ENCODE measurements around the gene EXOSC7.

EXOSC7 gene

DNA sequence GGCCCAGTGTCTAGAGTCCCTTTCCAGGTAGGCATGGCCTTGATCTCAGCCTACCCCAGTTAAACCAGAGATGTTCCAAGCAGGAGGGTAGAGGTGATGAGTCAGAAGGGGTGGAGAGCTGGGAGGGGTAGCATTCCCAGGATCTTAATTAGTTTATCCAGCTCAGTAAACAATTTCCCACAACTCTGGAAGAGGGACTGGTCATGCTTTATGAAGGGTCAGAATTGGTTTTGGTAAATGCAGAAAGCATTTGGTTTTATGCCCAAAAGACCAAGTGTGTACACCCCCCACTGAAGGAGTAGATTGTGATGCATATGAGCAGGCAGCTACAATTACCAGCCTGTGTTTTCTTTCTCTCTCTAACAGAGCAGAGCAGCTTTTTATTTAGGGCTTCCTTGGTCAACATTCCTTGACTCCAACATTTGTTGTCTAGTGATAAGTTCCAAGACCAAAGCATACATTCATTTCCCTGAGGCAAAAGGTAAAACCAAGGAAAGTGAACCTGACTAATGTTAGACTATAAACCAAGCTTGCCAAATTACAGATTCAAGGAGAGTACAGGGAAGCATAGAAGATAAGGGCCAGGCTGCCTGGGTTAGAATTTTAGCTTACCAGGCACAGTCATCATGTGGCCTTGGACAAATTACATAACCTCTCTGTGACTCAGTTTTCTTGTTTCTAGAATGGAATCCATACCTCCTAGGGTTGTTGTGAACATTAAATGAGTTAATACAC is 17.6 kb downstream of the EXOSC7 start:
- peak; percentile 92 for DNase-seq (ENCODE audit: low read depth)

DNA sequence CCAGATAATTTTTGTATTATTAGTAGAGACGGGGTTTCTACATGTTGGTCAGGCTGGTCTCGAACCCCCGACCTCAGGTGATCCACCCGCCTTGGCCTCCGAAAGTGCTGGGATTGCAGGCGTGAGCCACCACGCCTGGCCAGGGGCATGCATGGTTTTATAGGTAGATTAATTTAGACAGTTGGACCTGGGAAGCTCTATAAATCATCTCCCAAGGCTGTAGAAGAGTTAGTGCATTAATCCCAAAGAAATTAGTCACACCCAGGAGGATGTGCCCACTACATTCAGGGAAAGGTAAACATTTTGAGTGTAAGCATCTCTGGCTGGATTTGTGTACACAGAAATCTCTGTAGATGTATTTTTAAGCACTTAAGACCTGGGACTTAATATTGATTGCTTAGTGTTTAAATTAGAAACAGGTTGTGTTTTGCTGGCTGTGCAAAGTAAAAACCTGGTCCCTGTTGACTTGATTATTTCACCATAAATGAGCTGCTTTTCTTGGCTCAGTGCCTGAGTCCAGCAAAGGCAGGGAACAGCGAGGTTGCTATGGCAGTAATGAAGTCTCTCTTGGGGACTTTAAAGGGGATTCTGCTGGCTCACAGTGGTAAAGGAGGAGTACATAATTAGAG is 19.2 kb downstream of the EXOSC7 start:
- peak; percentile 78 for DNase-seq (ENCODE audit: low read depth)

DNA sequence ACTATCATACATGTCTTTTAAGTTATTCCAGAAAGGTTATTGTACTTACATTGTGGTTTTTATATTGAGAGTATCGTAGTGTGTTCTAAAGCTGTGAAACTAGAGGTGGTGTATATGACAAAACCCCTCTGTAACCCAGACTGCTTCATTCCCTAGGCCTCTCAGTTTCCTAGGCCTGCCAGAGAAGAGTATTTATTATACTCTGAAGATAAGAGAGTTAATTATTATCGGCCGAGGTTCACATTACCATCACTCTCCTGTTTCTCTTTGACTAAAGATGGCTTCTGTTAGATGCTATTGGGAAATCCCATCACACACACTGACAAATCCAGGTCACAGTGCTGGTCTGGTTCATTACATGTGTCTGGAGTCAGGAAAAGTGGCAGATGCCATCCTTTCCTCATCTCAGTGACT is 20.5 kb downstream of the EXOSC7 start:
- DNase-seq (ENCODE audit: low read depth), result no peak

DNA sequence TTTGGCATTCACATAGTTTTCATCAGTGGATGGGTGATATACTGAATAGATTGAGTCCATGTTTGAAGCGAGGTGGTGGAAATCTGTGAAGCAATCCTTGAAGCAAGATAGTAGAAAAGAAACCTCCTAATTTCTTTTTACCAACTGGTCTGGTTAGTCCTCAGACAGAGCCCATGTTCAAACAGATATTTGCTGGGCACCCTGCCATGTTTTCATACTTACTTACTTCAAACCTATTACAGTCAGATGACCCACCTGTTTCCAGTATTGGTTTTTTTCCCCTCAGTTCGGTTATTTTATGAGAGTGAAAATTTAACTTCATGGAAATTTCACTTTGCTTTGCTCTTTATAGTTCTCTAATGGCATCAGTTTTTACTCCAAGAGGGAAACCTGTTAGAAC is 23.7 kb downstream of the EXOSC7 start:
- no peak for DNase-seq (ENCODE audit: low read depth)

DNA sequence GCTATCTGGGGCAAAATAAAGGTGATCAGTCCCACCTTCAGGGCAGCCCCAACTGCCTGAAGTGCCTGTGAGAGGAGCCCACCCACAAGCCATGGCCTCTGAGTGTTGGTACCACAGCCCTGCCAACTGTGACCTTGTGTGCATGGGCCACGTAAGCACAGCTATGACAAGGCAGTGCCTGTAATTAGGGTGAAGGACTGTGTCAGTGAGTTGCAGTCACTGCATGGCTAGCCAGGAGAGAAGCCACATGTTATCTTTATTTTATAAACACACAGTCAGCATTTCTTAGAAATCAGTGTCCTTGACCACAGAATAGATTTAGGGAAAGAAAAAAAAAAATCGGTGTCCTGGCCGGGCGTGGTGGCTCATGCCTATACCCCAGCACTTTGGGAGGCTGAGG is 24.8 kb downstream of the EXOSC7 start:
- DNase-seq (ENCODE audit: low read depth), result no peak

DNA sequence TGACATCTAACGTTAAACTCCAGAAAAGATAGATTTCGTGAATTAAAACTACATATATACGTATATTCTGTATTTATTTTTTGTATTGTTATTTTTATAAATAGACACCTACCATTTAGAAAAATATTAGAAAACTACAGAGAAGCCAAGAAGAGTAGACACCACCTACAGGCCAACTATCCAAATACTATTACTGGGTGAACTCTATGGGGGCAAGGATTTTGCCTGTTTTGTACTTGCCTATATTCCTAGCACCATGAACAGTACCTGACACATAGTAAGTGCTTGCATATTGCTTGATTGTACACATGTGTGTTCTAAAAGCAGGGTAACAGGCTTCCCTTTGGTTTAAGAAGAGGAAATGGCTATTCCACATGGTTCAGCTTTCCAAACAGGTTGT is 25.7 kb downstream of the EXOSC7 start:
- no peak for DNase-seq (ENCODE audit: low read depth)

DNA sequence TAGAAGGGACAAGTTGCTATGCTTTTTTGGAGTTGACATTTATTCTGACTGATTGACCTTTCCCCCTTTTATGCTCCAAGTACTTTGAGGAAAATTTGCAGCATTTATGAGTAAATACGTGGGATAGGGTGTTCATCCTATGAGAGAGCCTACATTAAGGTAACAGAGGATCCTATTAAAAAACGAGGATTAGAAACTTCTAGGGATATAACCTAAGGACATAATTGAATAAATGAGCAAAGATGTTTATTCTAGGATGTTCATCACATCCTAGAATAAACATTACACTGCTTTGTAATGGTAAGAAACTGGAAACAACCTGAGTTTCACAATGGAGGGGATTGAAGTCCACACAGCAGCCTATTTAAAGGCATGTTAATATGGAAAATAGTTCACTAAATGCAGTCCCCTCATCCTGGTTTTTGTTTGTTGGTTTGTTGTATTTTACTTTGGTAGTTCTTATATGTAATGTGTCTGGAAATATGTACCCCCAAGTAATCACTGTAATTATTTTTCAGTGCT is 26.2 kb downstream of the EXOSC7 start:
- DNase-seq (ENCODE audit: low read depth), result no peak

DNA sequence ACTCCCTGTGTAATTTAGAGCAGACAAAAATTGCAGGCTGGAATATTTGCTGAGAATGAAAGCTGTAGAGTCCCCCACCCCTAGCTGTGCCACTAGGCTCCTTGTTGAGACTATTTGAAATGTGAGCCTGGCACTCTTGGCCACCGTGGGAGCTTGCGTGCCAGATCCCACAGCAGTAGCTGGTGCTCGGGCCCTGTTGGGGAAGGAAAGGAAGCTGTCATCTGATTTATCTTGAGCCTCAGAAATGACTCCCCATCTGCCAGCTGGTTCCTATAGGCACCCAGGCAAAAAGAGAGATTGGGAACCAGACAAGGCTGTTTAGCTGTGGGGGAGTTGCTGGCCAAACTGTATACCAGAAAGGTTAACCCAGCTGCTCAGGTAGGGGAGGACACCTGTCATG is 26.7 kb downstream of the EXOSC7 start:
- no peak for DNase-seq (ENCODE audit: low read depth)

DNA sequence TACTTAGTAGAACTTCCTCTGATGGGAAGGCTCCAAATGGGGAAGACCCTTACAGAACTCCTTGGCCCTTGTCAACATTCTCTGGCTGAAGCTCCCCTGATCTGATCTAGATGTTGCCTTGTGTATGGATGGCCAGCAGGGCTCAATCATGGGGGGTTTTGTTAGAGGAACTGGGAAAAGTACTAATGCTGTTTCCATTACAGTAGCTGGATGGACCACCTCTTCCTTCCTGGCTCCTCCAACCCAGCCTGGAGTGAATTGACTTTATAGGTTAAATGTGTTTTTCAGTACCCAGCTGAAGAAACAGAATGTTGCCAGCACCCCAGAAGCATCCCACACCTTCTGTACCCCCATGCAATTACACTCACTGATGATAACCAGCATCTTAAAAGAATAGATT is 27.4 kb downstream of the EXOSC7 start:
- no peak for DNase-seq (ENCODE audit: low read depth)

DNA sequence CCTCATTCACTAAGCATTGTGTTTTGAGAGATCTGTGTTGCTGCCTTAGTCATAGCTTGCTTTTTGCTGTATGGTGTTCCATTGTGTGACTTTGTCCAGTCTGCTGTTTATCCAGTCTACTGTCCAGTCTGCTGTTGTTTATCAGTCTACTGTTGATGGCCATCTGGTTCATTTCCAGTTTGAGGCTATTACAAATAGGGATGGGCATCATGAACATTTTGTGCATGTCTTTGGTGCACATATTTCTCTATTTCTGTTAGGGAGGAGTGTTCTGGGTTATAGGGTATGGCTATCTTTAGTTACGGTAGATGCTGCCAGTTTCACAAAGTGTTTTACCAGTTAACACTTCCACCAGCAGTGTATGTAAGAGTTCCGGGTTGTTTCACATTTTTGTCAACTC is 27.8 kb downstream of the EXOSC7 start:
- DNase-seq (ENCODE audit: low read depth), result no peak

DNA sequence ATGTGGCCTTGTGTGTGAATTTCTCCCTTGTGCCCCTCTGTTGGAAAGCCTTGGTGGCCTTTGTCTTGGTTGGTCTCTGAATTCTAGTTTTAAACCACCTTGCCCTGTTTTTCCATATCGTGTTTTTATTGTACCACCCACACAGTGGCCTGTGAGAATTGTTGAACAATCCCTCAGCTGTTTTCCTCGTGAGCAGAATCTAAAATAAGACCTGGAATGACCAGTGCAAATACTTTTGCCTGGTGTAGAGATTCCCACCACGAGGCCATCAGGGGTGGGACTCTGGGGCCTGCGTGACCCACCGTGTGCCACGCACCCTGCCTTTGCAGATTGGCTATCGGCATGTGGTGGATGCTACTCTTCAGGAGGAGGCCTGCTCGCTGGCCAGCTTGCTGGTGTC is 31.0 kb downstream of the EXOSC7 start:
- no peak for DNase-seq (ENCODE audit: low read depth)

DNA sequence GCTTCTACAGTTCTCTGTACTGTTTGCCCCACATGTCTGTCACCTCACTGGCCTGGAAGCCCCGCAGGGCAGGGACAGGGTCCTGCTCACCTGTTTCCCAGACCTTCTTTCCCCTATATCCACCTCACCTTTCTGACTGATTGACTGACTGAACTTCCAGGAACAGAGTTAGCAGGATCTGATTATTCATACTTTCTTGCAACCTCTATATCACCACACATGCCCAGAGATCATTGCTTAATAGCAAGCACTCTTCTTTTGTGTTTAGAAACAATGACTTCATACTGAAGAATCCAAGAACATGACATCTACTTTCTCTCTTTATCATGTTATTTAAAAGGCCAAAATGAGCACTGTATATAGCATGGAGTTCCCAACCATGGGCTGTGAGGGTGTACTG is 32.1 kb downstream of the EXOSC7 start:
- peak; percentile 70 for DNase-seq (ENCODE audit: low read depth)

DNA sequence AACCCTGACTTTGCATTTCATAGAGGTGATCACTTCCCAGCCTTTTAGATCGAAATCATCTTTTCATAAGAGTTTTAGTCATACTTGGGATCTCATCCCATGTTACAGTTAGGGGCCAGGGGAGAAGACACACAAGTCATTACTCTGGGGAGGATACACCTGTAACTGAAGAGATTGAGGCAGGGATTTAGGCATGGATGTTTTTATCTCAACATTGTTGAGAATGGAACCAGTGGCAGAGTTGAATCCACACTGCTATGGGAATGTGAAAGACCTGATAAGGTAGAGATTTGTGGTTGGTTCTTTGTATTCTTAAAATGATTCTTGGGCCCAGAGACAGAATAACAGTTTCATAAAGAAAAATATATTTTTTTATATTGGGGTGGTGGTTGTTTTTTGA is 33.8 kb downstream of the EXOSC7 start:
- no peak for DNase-seq (ENCODE audit: low read depth)

DNA sequence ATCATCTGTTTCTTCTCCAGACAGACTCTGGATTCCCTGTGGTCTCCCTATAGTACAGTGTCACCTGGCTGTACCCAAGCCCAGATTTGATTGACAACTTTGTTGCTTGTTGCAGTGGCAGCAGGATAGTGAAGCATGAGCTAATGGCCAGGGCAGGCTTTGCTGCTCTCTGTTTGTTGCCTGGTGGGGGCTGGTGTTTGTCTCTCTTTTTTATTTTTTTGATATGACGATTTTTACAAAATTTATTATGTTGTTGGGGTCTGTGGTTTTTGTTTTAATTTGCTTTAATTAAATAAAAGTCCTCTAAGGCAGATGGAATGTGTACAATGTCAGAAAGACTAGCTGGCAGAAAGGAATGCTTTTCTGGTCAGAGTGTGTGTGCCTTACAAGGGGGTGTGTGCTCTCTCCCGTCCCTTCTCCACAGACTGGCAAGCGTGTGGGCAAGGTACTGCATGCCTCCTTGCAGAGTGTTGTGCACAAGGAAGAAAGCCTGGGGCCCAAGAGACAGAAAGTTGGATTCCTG is 34.8 kb downstream of the EXOSC7 start:
- DNase-seq (ENCODE audit: low read depth), result peak; percentile 97

DNA sequence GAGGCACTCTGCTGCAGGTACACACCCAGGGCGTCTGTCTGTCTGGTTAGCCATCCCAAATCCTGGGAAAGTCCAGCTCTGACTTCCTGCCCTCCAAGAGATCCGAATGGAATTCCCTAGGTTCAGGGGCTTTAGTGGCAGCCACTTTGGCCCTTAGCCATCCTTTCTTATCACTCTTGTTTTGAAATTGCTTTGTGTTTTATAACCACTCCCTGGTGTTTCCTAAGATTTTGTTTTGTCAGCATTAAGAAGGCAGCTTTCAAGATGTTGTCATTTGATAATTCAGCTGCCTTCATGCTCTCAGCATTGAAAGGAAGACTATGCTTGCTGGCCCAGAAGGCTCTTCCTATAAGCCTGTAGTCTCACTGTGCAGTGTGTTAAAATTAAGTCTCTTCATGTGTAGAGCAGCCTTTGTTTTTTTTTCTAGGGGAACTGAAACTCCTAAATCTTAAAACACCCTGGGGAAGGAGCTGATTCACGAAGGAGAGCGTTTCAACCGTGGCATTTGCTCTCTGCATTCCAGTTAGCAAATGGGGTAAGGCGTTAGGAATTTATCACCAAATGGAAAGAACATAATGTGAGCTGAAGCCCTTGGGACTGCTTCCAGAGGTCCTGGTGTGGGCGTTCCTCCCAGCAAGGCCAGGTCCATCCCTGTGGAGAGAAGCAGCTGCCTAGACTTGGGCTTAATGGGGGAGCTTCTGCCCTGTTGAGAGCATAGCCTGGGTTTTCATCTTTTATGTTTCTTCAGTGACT is 35.9 kb downstream of the EXOSC7 start:
- DNase-seq (ENCODE audit: low read depth), result peak; percentile 98

DNA sequence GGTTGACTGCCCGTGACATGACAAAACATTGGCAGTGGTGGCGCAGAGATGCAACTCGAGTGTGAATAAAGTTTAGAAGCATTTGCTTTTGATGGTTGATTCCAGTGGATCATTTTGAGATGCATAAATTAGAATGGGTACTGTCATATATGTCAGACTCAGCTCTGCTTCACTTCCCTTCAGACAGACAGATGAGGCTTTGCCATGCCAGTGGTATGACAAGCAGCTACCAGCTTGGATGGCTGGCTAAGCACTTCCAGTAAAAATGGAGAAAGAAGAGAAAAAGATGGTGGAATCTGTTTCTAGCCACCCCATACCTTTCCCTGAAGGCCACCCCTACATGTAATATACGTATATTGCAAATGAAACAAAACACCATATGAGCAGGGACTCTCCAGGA is 36.5 kb downstream of the EXOSC7 start:
- peak; percentile 23 for DNase-seq (ENCODE audit: low read depth)

DNA sequence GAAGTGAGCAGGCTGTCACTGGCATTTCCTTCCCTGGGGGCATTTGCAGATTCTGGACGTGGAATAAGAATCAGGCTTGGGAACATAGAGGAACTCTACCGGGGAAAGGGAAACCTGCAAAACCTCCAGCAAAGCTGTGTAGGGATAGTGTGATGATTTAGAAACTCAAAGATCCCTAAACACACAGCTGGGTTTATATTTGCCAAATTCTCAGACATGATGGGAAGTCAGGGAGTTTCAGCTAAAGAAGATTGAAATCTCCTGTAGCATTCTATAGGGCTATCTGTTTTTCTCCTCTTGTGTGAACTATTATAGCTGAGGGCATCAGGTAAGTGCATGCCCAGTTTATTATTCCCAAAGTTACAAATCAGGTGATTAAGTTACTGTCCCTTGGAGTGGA is 40.9 kb downstream of the EXOSC7 start:
- peak; percentile 63 for DNase-seq (ENCODE audit: low read depth)

DNA sequence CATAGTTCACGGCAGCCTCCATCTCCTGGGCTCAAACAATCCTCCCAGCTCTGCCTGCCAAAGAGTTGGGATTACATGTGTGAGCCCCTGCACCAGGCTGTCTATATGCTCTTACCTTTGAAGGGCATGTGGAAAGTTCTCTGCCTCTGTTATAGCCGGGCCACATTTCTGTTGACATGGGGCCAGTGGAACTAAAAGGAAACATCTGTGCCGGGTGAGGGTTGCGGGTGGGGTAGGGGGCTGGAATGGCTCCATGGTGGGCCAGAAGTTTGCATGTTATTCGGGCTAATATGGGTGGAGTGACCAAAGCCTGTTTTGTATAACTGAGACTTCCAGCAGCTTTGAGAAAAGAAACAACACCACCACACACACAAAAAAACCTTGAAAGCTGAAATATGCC is 41.8 kb downstream of the EXOSC7 start:
- DNase-seq (ENCODE audit: low read depth), result no peak

DNA sequence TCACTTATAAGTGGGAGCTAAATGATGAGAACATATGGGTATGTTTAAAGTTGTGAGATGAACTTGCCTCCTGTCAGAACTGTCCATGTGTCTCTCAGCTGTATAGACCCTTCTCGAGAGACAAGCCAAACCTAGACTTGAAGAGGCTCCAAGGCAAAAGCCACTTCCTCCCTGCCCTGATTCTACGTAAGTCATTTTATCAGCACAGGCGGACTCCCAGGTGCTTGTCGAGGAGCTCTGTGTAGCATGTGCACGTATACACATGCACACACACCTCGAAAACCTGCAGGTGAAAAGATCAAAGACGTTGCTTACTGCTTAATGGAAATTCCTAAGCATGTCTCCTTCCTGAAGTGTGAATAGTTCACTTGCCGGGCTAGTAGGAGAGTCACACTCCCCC is 44.5 kb downstream of the EXOSC7 start:
- no peak for DNase-seq (ENCODE audit: low read depth)

DNA sequence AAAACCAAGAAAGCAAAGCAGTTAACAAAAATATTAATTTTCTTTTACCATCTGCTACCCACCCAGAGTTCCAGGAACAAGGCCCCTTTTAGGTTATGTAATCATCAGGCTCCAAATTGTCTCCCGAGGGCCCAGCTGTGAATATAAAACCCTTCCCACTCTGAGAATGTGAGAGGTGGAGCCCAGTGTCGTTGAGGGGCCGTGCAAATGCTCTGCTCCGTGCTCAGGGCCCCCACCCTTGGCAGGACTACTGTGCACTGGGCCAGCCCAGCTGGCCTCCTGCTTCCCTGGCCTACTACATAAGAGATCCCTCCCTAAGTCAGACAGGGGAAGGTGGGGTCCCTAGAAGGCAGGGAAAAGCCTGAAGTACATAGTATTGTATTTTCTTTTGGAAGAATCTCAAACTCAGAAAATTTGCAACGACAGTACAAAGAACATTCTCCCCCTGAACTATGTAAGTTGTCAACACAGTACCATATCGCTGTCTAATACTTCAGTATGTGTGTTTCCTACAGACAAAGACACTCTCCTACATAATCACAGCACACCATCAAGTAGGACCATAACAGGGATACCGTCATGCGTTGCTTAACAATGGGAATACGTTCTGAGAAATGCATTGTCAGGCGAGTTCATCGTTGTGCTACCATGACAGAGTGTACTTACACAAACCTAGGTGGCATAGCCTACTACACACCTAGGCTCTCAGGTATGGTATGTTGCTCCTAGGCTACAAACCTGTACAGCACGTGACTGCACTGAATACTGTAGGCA is 45.7 kb downstream of the EXOSC7 start:
- DNase-seq (ENCODE audit: low read depth), result no peak

DNA sequence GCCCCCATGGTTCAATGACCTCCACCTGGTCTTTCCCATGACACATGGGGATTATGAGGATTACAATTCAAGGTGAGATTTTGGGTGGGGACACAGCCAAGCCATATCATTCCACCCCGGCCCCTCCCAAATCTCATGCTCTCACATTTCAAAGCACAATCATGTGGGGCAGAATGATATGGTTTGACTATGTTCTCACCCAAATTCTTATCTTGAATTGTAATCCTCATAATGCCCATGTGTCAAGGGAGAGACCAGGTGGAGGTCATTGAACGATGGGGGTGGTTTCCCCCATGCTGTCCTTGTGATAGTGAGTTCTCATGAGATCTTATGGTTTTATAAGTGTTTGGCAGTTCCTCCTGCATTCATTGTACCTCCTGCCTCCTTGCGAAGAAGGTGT is 47.6 kb downstream of the EXOSC7 start:
- no peak for DNase-seq (ENCODE audit: low read depth)
